ENCODE measurements around the gene CCDC142.

- no peak for TF ChIP-seq CTCF (IDR thresholded peaks at IDR 0.05)
- TF ChIP-seq POLR2A (IDR thresholded peaks at IDR 0.05) = no peak
Observed at GRCh38 chr2:74503506-74504475, 21.0 kb upstream of the CCDC142 start.

Data from body of pancreas (tissue), 4 donors.